Colonic mucosa (tissue), 4 donors: ENCODE results near the gene RPL27. TPM values are rescaled to one million over a fixed set of nuclear protein-coding genes. Genes with fewer than 3 reads are reported as not detected.
A peak's percentile ranks its signal among the peaks of the same experiment; 100 is the strongest.

Source experiments
- DNase-seq: peaks from one replicate; pipeline ENCODE4 v3.0.0-alpha.2; 2020
- H3K27ac ChIP-seq: fragments of 200-600 bp; one replicate; pipeline ENCODE4 v1.8.0; 2021
- H3K27me3 ChIP-seq: fragments of 200-600 bp; one replicate; pipeline ENCODE4 v1.8.0; 2021
- H3K36me3 ChIP-seq: fragments of 200-600 bp; one replicate; pipeline ENCODE4 v1.8.0; 2021
- H3K4me1 ChIP-seq: fragments of 200-600 bp; one replicate; pipeline ENCODE4 v1.8.0; 2021; ENCODE audit warnings: mild to moderate bottlenecking
- H3K4me3 ChIP-seq: fragments of 200-600 bp; one replicate; pipeline ENCODE4 v1.8.0; 2021
- H3K9ac ChIP-seq, 2 donors: one replicate each; pipeline ENCODE4 v1.7.0; 2013; ENCODE audit warnings: control low read depth in 2 of 2, low read depth in 2 of 2, low read length in 2 of 2
- H3K9me3 ChIP-seq: fragments of 200-600 bp; one replicate; pipeline ENCODE4 v1.8.0; 2021
- CTCF ChIP-seq: fragments of 200-600 bp; IDR thresholded peaks from one replicate; pipeline ENCODE4 v1.8.0; 2022; ENCODE audit warnings: antibody characterized with exemption, mild to moderate bottlenecking
- intact Hi-C: fragments of 100-400 bp; cut with DNase I; formaldehyde crosslinking; loops from one replicate; pipeline ENCODE4 v1.14.1; 2022
- total RNA-seq, 2 donors: library from RNA; stranded (reverse); fragmentation: NEBNext Ultra II Directional in 1 of 2; extraction: Animal tissue kit (Norgen Biotek cat#: 25700) in 1 of 2; gene quantifications; one replicate each; pipeline ENCODE4 v1.2.1, GENCODE V29; 2021
- donor health status: healthy.
- donor health status: DM: no; HTN: no; CAD: no.
- donor health status: DM: no; HTN: no; CAD: no.

Gene RPL27
- 100 to 1,000 TPM; 707 to 851 TPM for total RNA-seq

- H3K9me3 ChIP-seq = no peaks in the 10 kb centered on the region
- peaks cover 10% of the 10 kb centered on the region for H3K36me3 ChIP-seq
- peak within 1 kb of the TSS; percentile 77 for H3K27ac ChIP-seq
- intact Hi-C loops = loop anchor here (5.0 kb wide), 1 partner anchor 166 kb away; the partner anchor contains the start of gene PSME3
- DNase-seq = peak; percentile 98
- peak within 1 kb of the TSS; percentile 89 to 99 for H3K9ac ChIP-seq
- peak; percentile 90 for TF ChIP-seq CTCF
- H3K4me3 ChIP-seq = peak within 1 kb of the TSS; percentile 74
- no peaks in the 10 kb centered on the region for H3K27me3 ChIP-seq
- H3K4me1 ChIP-seq = peaks cover 18% of the 10 kb centered on the region
These were observed at the start of gene RPL27 for GRCh38 chr17:42997984-42998938. RPL27 (plus strand) TSS chr17:42998419; CDS start chr17:42998751, 332 bp downstream.

GRCh38 chr17:42950044-42950783 is 48.0 kb upstream of the RPL27 start:
- Histone ChIP-seq H3K4me3 (no peak overlapping the region), H3K27ac (no peak overlapping the region), H3K4me1 (no peaks in the 10 kb centered on the region), H3K9ac (no peak overlapping the region), H3K9me3 (no peaks in the 10 kb centered on the region), H3K27me3 (no peaks in the 10 kb centered on the region), H3K36me3 (peaks cover 4% of the 10 kb centered on the region)
- intact Hi-C loops = no loop called here
- DNase-seq = no peak
- TF ChIP-seq CTCF = no peak

- Histone ChIP-seq H3K27ac (no peak overlapping the region), H3K4me3 (no peak overlapping the region), H3K36me3 (peaks cover 8% of the 10 kb centered on the region), H3K9me3 (no peaks in the 10 kb centered on the region), H3K27me3 (no peaks in the 10 kb centered on the region), H3K4me1 (no peaks in the 10 kb centered on the region), H3K9ac (no peak overlapping the region)
- DNase-seq = no peak
- intact Hi-C loops = no loop called here
- TF ChIP-seq CTCF = no peak
These were observed 44.5 kb upstream of the RPL27 start for GRCh38 chr17:42953669-42954068.

GRCh38 chr17:42964161-42964932 is 33.9 kb upstream of the RPL27 start, which contains the start of gene AARSD1:
AARSD1 (minus strand) TSS chr17:42964454; CDS start chr17:42964440, 14 bp downstream.
- Histone ChIP-seq H3K9me3 (no peaks in the 10 kb centered on the region), H3K27ac (peak within 1 kb of the TSS; percentile 81), H3K4me3 (peak within 1 kb of the TSS; percentile 69), H3K9ac (peak within 1 kb of the TSS; percentile 68 to 93), H3K4me1 (no peaks in the 10 kb centered on the region), H3K36me3 (no peaks in the 10 kb centered on the region), H3K27me3 (no peaks in the 10 kb centered on the region)
- intact Hi-C loops = no loop called here
- TF ChIP-seq CTCF = no peak
- peak; percentile 96 for DNase-seq

GRCh38 chr17:42967925-42968324 is 30.3 kb upstream of the RPL27 start:
- no peaks in the 10 kb centered on the region for H3K9me3 ChIP-seq
- no peak for TF ChIP-seq CTCF
- no peak overlapping the region for H3K9ac ChIP-seq
- no peak overlapping the region for H3K27ac ChIP-seq
- H3K27me3 ChIP-seq = no peaks in the 10 kb centered on the region
- DNase-seq = no peak
- no peak overlapping the region for H3K4me3 ChIP-seq
- intact Hi-C loops = no loop called here
- no peaks in the 10 kb centered on the region for H3K36me3 ChIP-seq
- no peaks in the 10 kb centered on the region for H3K4me1 ChIP-seq
